K562 (cell line): ENCODE measurements around the gene OSCAR. TPM values are rescaled to one million over a fixed set of nuclear protein-coding genes. Genes with fewer than 3 reads are reported as not detected.
A peak's percentile ranks its signal among the peaks of the same experiment; 100 is the strongest.
"Not testable (repeated sequence)": the region's sequence is repeated elsewhere in the genome, so short reads cannot be mapped to it uniquely, and the experiment has no call there.

Experiments
- ATF1 ChIP-seq, 2 experiments: fragments of 450-650 bp in 1 of 2; IDR thresholded peaks; 2 replicates each; pipeline ENCODE4 v1.6.1; 2016; ENCODE audit warnings: missing compliant biosample characterization in 1 of 2, missing genetic modification characterization in 1 of 2
- ETS1 ChIP-seq: conservative IDR thresholded peaks from 2 replicates; pipeline ENCODE4 v1.6.1; 2011; ENCODE audit warnings: low read depth, mild to moderate bottlenecking, low read length; ENCODE audit not compliant: control insufficient read depth
- FOXP4 ChIP-seq: sonication (generic); formaldehyde crosslinking; IDR thresholded peaks from 2 replicates; pipeline ENCODE4 v1.8.0; 2022; ENCODE audit warnings: mild to moderate bottlenecking, missing genetic modification reagents, borderline replicate concordance
- GABPB1 ChIP-seq: sonication (generic); formaldehyde crosslinking; IDR thresholded peaks from 2 replicates; pipeline ENCODE4 v1.8.0; 2022; ENCODE audit warnings: mild to moderate bottlenecking, missing genetic modification reagents
- MAX ChIP-seq: sonication (generic); formaldehyde crosslinking; IDR thresholded peaks from 2 replicates; pipeline ENCODE4 v1.9.0; 2022; ENCODE audit warnings: mild to moderate bottlenecking, missing genetic modification reagents
- RB1 ChIP-seq: fragments of 450-650 bp; IDR thresholded peaks from 2 replicates; pipeline ENCODE4 v1.6.1; 2017; ENCODE audit warnings: low read depth, mild to moderate bottlenecking
- SIN3A ChIP-seq, 2 experiments: fragments of 150-350 bp in 1 of 2; IDR thresholded peaks; 2 replicates each; pipeline ENCODE4 v1.6.1; 2011 to 2016; ENCODE audit warnings: borderline replicate concordance in 2 of 2, low read depth in 2 of 2, low read length in 2 of 2, mild to moderate bottlenecking in 2 of 2, moderate library complexity in 2 of 2; ENCODE audit not compliant: control insufficient read depth in 1 of 2
- STAG1 ChIP-seq: sonication (generic); formaldehyde crosslinking; IDR thresholded peaks from 2 replicates; pipeline ENCODE4 v1.5.0; 2020; ENCODE audit warnings: missing genetic modification reagents, borderline replicate concordance
- TFAP4 ChIP-seq: sonication (generic); formaldehyde crosslinking; IDR thresholded peaks from 2 replicates; pipeline ENCODE4 v1.8.0; 2022; ENCODE audit warnings: missing genetic modification reagents, mild to moderate bottlenecking, moderate library complexity, borderline replicate concordance
- ZBTB1 ChIP-seq: sonication (generic); formaldehyde crosslinking; IDR thresholded peaks from 2 replicates; pipeline ENCODE4 v1.8.1; 2023; ENCODE audit warnings: missing genetic modification reagents, low read depth, mild to moderate bottlenecking, borderline replicate concordance
- ZBTB33 ChIP-seq: sonication (generic); formaldehyde crosslinking; IDR thresholded peaks from 2 replicates; pipeline ENCODE4 v1.8.1; 2023; ENCODE audit warnings: mild to moderate bottlenecking, missing genetic modification reagents
- ZBTB7A ChIP-seq: IDR thresholded peaks from 2 replicates; pipeline ENCODE4 v1.6.1; 2011; ENCODE audit warnings: low read depth, mild to moderate bottlenecking, low read length, moderate library complexity, borderline replicate concordance; ENCODE audit not compliant: control insufficient read depth
- ZFX ChIP-seq: sonication (generic); formaldehyde crosslinking; IDR thresholded peaks from 2 replicates; pipeline ENCODE4 v1.8.0; 2022; ENCODE audit warnings: mild to moderate bottlenecking, missing genetic modification reagents, moderate library complexity
- ZNF232 ChIP-seq: sonication (generic); formaldehyde crosslinking; IDR thresholded peaks from 2 replicates; pipeline ENCODE4 v1.8.0; 2022; ENCODE audit warnings: mild to moderate bottlenecking, missing genetic modification reagents
- polyA plus RNA-seq, 8 experiments: library from polyadenylated mRNA; depleted of rRNA in 4 of 8; stranded (reverse) in 5 of 8; unstranded in 3 of 8; fragments of >200 nt; fragmentation: Nextera tagmentation in 2 of 8; fragmentation: Illumina TruSeq in 1 of 8; extraction: Ambion mirVana in 2 of 8; extraction: Trizol in 1 of 8; gene quantifications; 2 replicates each; pipeline versions ENCODE4 v1.2.1 to v1.2.3, GENCODE V29; 2011 to 2014; ENCODE audit warnings: inconsistent platforms in 1 of 8, missing spikeins in 1 of 8
- total RNA-seq, 7 experiments: library from RNA; depleted of rRNA in 6 of 7; stranded (reverse); fragments of >200 nt in 6 of 7; fragmentation: Illumina TruSeq in 2 of 7; extraction: Trizol in 2 of 7; gene quantifications; 2 replicates each; pipeline versions ENCODE4 v1.2.1 to v1.2.3, GENCODE V29; 2011 to 2021; ENCODE audit warnings: low replicate concordance in 1 of 7

OSCAR gene
- total and polyA plus RNA-seq, 9 of the 15 experiments (the other 6 are each of a cell fraction or from before 2014, with no cell fraction given), result 0.09 to 0.62 (median 0.13) TPM; not detected in 5

- peak; percentile 87 for TF ChIP-seq TFAP4 (CRISPR knock-in tag)
- peak; percentile 97; the same call in 1 of the 2 replicates for TF ChIP-seq FOXP4 (CRISPR knock-in tag)
- TF ChIP-seq MAX (CRISPR knock-in tag), result peak; percentile 98
- TF ChIP-seq ZBTB33 (CRISPR knock-in tag), result peak; percentile 80
- TF ChIP-seq STAG1 (CRISPR knock-in tag), result peak; percentile 43; the same call in 1 of the 2 replicates
- TF ChIP-seq ZBTB7A, result 0 out of 2 replicates have a peak, but pooled peaks have one; percentile 19
- TF ChIP-seq RB1, result peak; percentile 45; the same call in 1 of the 2 replicates
- TF ChIP-seq ETS1, result 0 out of 2 replicates have a peak, but pooled peaks have one; percentile 26
- TF ChIP-seq ZFX, result peak; percentile 81
- TF ChIP-seq ATF1 (CRISPR knock-in tag; IDR thresholded peaks at IDR 0.05), result not testable (repeated sequence)
- 0 out of 2 replicates have a peak, but pooled peaks have one; percentile 11 for TF ChIP-seq ATF1 (tag; IDR thresholded peaks at IDR 0.05)
- peak; percentile 89; the same call in 1 of the 2 replicates for TF ChIP-seq ZNF232 (CRISPR knock-in tag)
- peak; percentile 73; the same call in 1 of the 2 replicates for TF ChIP-seq ZBTB1 (CRISPR knock-in tag)
- peak; percentile 61; the same call in 1 of the 2 replicates for TF ChIP-seq GABPB1
- peak in 1 of 2 experiments; percentile 17; a peak in 1 of 4 replicates for TF ChIP-seq SIN3A (IDR thresholded peaks at IDR 0.05; ENCODE audit: borderline replicate concordance in 2 of 2, control insufficient read depth in 1 of 2, low read depth in 2 of 2, low read length in 2 of 2)
These were observed 4.6 kb downstream of the OSCAR start (continued) for GRCh38 chr19:54095859-54096616.
